ENCODE results near the gene PIK3R2.
"Not testable (repeated sequence)": the region's sequence is repeated elsewhere in the genome, so short reads cannot be mapped to it uniquely, and the experiment has no call there.

Gene PIK3R2

DNA sequence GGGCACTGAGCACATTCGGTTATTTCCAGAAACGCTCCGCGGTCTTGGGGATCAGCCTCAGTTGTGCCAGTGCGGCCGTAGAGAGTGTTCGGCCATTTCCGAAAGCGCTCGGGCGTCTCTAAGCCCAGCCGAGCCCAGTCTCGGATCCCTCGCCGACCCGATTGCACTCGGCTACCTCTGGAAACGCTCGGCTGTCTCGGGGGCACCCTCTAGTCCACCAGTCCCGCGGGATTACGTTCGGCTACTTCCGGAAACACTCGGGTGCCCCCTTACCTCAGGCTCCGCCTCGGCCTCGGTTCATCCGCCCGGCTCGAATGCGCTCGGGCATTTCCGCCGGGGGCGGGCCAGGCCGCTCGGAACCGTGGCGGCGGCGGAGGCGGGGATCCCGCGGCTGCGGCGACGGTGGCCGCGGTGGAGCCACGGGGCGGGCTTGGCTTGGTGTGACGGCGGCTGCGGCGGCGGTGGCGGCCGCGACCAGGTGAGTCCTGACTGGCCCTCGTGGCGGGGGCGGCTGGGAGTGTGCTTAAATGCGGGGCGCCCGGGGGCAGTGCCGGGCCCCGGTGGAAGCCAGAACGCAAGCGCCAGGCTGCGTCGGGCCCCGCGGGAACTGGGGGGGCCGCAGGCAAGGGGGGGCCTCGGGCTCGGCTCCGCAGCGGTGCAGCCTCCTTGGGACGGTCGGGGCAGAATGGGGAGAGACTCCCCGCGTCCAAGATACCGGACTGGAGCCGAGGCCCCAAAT, at the start of gene PIK3R2:
PIK3R2 (plus strand) TSS at position 347 of the 739 bp plus-strand sequence. CDS start 2,717 bp downstream, outside the sequence.
- DNase-seq, result peak; percentile 99

DNA sequence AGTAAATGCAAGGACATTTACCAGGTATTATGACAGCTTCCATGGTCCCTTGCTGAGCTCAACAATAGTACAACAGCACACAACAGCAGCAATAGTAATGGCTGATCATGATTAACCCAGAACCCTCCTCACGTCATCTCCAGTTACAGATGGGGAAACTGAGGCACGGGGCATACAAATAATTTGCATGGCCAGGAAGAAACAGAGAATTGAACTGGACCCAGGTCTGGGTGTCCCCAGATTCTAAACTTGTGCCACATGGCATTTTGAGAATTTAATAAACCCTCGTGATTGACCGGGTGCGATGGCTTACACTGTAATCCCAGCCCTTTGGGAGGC, 48.2 kb upstream of the PIK3R2 start:
- no peak for DNase-seq

DNA sequence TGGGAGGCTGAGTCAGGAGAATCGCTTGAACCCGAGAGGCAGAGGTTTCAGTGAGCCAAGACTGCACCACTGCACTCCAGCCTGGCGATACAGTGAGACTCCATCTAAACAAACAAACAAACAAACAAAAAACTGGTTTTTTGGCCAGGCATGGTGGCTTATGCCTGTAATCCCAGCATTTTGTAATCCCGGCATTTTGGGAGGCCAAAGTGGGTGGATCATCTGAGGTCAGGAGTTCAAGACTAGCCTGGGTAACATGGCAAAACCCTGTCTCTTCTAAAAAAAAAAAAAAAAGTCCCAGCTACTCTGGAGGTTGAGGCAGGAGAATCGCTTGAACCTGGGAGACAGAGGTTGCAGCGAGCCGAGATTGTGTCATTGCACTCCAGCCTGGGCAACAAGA, 47.7 kb upstream of the PIK3R2 start:
- DNase-seq, result not testable (repeated sequence)

DNA sequence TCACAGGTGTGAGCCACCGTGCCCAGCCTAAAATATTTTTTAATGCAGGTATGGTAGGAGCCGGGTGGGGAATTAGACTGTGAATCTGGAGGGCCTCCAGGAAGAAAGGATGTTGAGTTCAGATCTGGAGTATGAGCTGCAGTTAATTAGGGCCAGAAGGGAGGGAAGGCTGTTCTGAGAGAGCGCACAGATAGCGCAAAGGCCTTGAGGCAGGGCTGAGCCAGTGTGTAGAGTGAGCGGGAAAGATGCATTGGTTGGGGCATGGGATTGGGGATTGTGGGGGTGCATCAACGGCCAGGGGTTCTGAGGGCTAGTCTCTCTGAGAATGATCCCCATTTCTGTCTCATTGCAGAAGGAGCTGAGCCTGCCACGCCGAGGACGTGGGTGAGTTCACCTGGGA, 45.7 kb upstream of the PIK3R2 start:
- no peak for DNase-seq

- DNase-seq, result no peak
Observed at GRCh38 chr19:18108897-18109296, 44.1 kb upstream of the PIK3R2 start.

DNA sequence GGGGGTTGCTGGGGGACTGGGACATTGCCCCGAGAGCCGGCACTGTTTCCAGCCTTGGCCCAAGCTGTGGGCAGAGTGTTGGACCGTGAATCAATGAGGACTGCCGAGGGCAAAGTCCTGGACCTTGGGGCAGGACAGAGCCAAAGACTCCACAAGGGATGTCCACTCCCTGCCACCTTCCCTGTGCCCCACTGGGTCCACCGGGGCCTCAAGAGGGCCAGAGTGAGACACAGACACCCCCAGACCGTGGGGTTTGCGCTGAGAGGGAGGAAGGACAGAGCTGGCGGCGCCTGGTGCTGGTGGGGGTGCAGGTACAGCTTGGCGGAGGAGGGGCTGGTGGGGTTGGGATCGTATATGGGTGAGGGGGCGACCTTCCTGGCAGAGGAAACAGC, 43.6 kb upstream of the PIK3R2 start:
- DNase-seq, result no peak

DNA sequence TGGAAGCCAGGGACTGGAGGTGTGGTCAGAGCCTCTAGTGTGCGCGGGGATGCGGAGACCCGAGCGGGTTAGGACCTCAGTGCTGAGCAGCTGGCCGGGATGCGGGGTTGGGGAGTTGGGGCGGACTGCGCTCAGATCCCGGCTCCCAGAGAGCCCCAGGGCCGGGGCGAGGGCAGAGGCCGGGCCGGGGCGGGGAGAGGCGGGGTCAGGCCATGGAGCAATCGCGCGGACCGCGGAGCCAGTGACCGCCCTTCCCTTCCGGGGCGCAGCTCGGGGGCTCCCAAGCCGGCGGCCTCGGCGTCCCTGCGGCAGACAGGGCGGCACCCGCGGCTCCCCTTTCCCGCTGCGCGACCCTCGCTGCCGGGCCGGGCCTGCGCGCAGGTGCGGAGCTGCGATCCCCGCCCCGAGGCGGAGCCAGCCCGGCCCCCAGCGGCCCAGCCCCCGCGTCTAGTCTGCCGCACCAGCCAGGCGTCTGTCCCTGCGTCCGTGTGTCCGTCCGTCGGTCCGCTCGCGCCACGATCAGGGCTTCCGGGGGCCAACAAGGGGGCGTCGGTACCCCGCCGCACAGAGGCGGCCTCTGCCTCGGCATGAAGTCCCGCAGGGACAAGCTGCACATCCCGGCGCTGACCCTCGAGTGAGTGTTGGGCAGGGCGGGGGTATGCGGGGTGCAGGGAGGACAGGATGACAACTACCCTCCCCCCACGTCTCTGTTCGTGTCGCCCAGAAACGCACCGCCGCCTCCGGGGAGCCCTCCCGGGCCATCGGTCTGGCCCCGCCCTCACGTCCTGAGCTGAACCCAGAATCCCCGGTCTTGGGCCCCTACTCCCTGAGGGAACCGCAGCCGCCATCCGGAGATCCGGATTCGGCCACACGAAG, 43.0 kb upstream of the PIK3R2 start:
- DNase-seq, result peak; percentile 78

DNA sequence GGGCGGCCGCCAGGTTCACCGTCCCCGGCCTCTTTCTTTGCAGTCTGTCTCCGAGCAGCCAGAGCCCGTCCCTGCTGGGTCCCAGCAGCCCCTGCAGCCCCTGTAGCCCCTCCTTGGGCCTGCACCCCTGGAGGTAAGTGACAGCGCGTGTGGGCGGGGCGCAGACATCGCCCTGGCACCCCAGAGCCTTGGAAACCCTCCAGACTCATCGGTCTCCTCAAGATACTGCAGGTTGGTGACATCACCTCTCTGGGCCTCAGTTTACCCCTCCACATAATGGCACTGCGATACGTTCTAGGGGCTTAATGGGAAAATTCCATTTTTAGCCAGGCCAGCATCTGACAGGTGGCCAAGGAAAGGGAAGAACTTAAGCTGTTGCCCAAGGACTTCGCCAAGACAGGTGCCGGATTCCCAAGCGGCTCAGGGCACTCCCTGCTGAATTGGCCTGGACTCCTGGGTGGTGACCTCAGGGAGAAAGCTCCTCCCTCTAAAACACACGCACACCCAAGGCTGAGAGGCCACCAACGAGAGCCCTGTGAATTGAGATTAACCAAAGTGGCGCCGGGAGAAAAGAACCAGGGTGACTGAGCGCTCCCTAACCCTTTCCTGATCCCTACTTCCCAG, 42.2 kb upstream of the PIK3R2 start:
- no peak for DNase-seq

GRCh38 chr19:18112989-18113478, 39.9 kb upstream of the PIK3R2 start:
- DNase-seq, result peak; percentile 88

DNA sequence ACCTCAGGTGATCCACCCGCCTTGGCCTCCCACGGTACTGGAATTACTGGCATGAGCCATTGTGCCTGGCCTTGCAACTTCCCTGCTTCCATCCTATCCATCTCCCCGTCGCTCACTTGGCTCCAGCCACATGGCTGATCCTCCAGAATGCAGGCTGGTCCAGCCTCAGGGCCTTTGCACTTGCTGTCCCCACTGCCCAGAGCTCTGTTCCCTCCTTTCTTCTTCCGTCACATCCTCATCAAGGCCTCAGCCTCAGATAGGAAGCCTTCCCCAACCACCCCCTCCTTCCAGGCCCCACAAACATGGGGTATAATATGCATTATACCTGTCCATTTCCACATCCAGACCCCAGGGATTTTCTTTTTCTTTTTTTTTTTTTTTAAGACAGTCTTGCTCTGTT, 39.1 kb upstream of the PIK3R2 start:
- DNase-seq, result no peak

DNA sequence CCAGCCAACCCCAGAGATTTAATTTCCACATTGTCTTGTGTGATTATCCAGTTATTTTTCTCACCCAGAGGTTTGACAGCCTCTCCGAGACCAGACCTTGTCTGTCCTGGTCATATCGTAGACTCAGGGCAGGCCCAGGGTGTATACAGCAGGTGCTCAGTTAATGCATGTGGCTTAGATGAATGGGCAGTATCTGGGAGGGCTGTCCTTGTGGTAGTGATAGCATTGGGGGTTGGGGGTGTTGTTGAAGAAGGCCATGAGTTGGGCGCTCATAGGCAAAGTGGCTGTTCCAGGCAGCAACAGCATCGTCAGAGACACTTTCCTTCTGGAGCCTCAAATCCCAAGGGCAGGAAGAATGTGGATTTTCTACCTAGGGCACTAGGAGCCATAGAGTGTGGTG, 38.5 kb upstream of the PIK3R2 start:
- no peak for DNase-seq

DNA sequence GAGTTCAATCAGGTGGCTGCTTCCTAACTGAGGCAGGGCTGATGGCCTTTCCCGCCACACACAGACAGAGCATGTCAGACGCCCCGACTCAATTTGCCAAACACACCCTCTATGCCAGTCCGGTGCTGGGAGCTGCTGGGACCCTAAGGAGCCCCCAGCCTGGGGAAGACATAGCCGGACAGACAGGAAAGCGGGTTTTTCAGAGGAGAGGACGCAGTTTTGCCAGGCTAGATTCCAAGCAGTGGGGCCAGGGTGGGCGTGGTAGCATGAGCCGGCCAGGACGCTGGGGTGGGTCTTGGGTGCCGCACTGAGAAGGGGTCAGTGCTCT, 35.6 kb upstream of the PIK3R2 start:
- no peak for DNase-seq

- peak; percentile 99 for DNase-seq
Observed at GRCh38 chr19:18117692-18118378, 35.1 kb upstream of the PIK3R2 start.

DNA sequence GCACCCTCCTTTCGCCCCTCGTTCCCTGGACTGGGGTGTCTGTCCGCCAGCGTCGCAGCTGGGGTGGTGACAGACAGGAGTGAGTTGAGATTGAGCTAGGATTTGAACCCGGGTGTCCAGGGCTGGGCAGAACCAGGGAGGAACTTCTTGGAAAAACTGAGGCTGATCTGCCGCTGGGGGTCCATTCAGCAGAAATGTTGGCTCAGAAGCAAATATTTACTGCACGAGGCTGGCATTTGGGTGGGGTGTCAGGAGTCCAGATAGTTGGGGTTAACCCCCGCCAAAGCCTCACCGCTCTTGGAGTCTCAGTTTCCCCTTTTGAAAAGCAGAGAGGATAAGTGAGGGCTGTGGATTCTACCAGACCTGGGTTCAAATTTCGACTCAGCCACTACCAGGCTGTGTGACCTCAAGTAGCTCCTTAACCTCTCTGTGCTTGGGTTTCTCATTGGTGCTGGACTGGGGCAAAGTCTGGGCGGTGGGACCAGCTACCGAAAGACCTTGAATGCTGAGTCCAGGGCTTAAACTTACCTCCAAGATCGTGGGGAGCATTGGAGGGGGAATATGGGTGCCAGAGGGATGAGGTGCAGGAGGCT, 34.4 kb upstream of the PIK3R2 start:
- DNase-seq, result no peak

GRCh38 chr19:18119013-18119716, 33.8 kb upstream of the PIK3R2 start:
- DNase-seq, result peak; percentile 62

- DNase-seq, result peak; percentile 77
Observed at GRCh38 chr19:18119717-18120105, 33.3 kb upstream of the PIK3R2 start.

DNA sequence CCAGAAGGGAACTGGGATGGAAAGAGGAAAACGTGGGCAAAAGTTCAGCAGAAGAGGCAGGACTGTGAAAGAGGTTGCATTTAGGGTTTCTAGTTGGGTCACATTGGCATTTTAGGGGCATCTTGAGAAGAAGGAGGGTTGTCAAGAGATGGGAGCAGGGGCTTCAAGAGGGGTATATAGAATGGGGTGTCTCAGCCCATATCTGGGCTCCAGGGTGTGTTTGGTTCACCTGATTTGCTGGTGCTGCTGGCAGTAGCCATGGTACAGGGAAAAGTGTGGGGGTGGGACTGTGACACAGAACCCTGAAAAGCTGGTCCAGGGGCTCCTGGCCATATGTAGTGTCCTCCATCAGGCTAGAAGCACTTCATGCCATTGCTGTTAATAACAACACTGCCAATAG, 32.8 kb upstream of the PIK3R2 start:
- DNase-seq, result no peak

- no peak for DNase-seq
Observed at GRCh38 chr19:18121166-18121565, 31.8 kb upstream of the PIK3R2 start.

- no peak for DNase-seq
Observed at GRCh38 chr19:18122424-18122823, 30.5 kb upstream of the PIK3R2 start.

DNA sequence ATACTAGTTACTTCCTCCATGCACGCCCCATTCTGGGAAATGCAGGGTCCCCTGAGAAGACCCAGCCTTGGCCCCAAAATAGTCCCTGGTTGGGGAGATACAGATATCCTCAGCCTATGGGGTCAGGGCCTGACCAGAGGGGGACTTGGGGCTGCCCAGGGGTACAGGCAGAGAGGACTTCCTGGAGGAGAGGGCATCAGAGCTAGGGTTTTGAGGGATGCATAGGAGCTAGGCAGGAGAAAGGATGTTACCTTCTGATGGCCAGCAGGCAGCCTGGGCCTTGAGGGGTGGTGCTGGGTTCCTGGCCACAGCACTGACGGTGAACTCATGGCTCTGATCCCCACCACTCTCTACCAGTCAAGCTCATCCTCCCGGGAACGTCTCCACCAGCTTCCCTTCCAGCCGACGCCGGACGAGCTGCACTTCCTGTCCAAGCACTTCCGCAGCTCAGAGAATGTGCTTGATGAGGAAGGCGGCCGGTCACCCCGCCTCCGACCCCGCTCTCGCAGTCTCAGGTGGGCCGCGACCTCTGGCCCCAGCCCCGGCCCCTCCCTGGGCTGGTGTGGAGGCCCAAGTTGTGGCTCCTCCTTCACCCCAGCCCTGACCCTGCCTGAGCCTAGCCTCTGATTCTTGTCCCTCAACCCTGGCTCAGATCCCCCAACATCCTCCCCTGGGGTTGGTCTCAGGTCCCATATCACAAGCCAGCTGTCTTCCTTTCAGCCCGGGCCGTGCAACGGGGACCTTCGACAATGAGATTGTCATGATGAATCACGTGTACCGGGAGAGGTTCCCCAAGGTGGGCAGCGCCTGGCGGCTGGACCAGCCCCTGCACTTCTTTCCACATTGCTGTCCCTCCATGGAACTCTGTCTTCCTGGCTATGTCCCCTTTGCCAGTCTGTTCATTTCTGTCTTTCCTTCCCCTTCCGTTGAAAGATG, 29.8 kb upstream of the PIK3R2 start:
- no peak for DNase-seq

GRCh38 chr19:18123819-18124218, 29.1 kb upstream of the PIK3R2 start:
- no peak for DNase-seq

Measured in activated CD8-positive, alpha-beta memory T cell treated with anti-CD3 and anti-CD28 coated beads, Interleukin-2, amount 50 U/mL, for 48 hours (primary cell).